AG20443 (cell line): ENCODE measurements around the gene TMEM119.
"Not testable (repeated sequence)": the region's sequence is repeated elsewhere in the genome, so short reads cannot be mapped to it uniquely, and the experiment has no call there.

Experiments
- DNase-seq: peaks from one replicate; pipeline ENCODE4 v3.0.0; 2012; ENCODE audit warnings: low spot score, mixed read lengths

The TMEM119 gene

DNA sequence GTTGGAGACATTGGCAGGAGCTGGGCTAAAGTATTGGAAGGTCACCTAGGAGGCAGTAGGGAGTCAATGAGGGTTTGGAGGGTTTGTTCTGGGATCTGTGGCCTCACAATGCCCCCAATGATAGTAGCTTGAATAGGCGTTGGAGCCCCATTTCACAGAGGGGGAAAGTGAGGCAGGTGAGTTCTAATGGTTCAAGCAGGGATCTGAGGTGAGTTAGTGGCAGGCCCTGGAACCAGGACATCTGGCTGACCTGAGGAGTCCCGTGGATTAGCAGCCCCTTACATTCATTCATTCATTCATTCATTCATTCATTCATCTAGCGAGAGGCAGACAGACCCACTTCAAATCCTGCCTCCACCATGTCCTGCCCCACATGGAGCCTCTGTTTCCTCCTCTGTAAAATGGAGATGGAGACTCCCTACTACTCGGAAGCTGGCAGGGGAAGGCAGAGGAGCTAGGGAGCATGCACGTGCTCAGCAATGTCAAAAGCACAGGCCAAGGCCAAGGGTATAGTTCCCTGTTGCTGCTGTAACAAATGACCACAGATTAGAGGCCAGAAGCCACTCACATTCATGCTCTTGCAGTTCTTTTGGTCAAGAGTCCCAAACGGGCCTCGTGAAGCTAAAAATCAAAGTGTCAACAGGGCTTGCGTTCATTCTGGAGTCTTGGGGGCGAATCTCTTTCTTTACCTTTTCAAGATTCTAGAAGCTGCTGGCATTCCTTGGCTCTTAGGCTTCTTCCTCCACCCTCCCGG, 2.2 kb upstream of the TMEM119 start:
- DNase-seq, result no peak

DNA sequence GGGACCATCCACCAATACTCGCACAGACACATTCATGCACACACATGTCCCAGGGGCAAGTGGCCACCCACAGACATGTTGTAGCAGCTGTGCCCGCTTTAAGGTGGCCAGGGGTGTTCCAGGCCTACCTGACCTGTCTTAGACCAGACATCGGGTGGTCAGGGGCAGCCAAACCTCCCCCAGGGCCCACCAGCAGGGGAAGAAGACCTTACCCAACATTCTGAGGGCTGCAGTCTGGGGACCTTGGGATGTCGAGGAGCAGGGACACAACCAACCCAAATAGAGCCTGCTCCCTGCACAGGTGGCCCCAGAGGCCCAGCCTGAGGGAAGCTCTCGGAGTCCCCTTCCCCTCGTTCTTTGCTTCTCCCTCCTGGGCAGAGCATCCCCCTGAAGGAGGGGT, 1.7 kb upstream of the TMEM119 start:
- DNase-seq, result no peak

GRCh38 chr12:108598553-108599250, 818 bp upstream of the TMEM119 start:
- DNase-seq, result no peak

- DNase-seq, result peak; percentile 37
These were observed 878 bp downstream of the TMEM119 start for GRCh38 chr12:108596854-108597558.

GRCh38 chr12:108595711-108596647, 1.9 kb downstream of the TMEM119 start:
- peak; percentile 40 for DNase-seq

GRCh38 chr12:108594960-108595710, 2.7 kb downstream of the TMEM119 start:
- DNase-seq, result no peak

DNA sequence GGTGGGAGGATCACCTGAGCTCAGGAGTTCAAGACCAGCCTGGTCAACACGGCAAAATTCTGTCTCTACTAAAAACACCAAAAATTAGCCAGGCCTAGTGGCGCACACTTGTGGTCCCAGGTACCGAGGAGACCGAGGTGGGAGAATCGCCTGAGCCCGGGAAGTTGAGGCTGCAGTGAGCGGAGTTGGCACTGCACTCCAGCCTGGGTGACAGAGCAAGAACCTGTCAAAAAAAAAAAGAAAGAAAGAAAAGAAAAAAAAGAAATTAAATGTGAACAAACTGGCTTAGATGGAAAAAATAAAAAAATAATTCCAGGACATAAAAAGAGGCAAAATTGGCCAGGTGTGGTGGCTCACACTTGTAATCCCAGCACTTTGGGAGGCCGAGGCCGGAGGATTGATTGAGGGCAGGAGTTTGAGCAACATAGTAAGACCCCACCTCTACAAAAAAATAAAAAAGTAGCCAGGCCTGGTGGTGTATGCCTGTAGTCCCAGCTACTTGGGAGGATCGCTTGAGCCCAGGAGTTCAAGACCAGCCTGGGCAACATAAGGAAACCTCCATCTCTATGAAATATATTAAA, 3.5 kb downstream of the TMEM119 start:
- DNase-seq, result no peak

- no peak for DNase-seq
These were observed 5.6 kb downstream of the TMEM119 start for GRCh38 chr12:108592033-108592909.

- no peak for DNase-seq
These were observed 6.5 kb downstream of the TMEM119 start for GRCh38 chr12:108591267-108591980.

GRCh38 chr12:108590463-108590862, 7.4 kb downstream of the TMEM119 start:
- not testable (repeated sequence) for DNase-seq

- DNase-seq, result no peak
These were observed 8.0 kb downstream of the TMEM119 start for GRCh38 chr12:108589840-108590229.

- DNase-seq, result peak; percentile 42
These were observed 8.7 kb downstream of the TMEM119 start for GRCh38 chr12:108589028-108589839.

DNA sequence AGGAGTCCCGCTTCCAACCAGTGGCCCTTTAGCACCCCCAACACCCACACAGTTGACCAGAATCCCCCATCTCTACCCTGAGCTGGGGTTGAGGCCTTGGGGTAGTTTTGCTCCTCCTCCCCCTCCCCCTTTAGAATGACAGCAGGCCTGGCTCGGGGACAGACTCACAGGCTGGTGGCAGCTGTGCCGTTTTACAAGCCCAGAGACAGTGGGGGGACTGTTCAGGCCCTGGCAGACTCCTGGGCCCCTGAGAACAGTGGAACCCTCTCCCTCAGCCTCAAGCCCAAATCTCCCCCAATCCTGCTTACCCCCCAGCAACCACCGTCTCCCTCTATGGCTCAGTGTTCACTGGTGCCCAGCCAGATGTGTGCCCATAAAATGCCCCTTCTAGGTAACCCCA, 10.1 kb downstream of the TMEM119 start:
- DNase-seq, result no peak

DNA sequence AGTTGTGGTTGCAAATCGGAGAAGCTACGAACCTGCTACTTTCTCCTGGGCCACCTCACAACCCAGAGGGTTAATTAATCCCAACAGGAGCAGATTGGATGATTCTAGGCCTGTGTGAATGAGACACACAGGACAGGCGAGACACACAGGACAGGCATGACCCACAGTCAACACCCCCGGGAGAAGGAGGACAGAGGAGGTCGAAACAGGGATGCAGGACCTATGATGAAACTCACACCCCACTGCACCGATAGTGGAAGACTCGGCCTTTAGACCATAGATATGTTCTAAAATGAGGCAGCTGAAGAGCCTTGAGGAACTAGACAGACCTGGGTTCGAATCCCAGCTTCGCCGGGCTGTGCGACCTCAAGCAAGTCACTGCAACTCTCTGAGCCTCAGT, 11.6 kb downstream of the TMEM119 start:
- DNase-seq, result no peak

DNA sequence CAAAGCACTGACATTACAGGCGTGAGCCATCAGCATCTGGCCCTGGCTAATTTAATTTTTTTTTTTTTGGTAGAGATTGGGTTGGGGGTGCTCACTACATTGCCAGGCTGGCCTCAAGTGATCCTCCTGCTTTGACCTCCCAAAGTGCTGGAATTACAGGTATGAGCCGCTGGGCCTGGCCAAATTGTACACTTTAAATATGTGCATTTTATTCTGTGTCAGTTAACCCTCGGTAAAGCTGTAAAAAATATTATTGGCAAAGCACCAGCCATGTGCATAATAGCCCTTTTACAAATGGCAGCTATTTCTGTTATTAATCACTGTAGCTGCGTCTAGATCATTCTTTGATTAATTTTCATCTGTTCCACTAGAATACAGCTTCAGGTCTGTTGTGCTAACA, 12.0 kb downstream of the TMEM119 start:
- no peak for DNase-seq

- no peak for DNase-seq
These were observed 13.3 kb downstream of the TMEM119 start for GRCh38 chr12:108584456-108585065.

- no peak for DNase-seq
These were observed 13.9 kb downstream of the TMEM119 start for GRCh38 chr12:108583991-108584390.
